ENCODE data around the gene CYP2U1.

The CYP2U1 gene

GRCh38 chr4:107930821-107931774 lies at the start of gene CYP2U1:
Gene CYP2U1, plus strand, starts transcription at chr4:107931549. Its CDS starts 95 bp downstream, at chr4:107931644.
- TF ChIP-seq CTCF (IDR thresholded peaks at IDR 0.05; ENCODE audit: low read depth, low read length): no peak; the same call in 1 of the 2 replicates
- DNase-seq (ENCODE audit: extremely low read depth, low read depth): no peak

- no peak for TF ChIP-seq CTCF (IDR thresholded peaks at IDR 0.05; ENCODE audit: low read depth, low read length)
- DNase-seq (ENCODE audit: extremely low read depth, low read depth): no peak
Observed at GRCh38 chr4:107885865-107886264, 45.5 kb upstream of the CYP2U1 start.

GRCh38 chr4:107888237-107888636 lies 43.1 kb upstream of the CYP2U1 start:
- no peak for DNase-seq (ENCODE audit: extremely low read depth, low read depth)
- TF ChIP-seq CTCF (IDR thresholded peaks at IDR 0.05; ENCODE audit: low read depth, low read length): no peak

- DNase-seq (ENCODE audit: extremely low read depth, low read depth): no peak
- no peak for TF ChIP-seq CTCF (IDR thresholded peaks at IDR 0.05; ENCODE audit: low read depth, low read length)
Observed at GRCh38 chr4:107890779-107891178, 40.6 kb upstream of the CYP2U1 start.

GRCh38 chr4:107891299-107891698 lies 40.0 kb upstream of the CYP2U1 start:
- TF ChIP-seq CTCF (IDR thresholded peaks at IDR 0.05; ENCODE audit: low read depth, low read length): no peak
- no peak for DNase-seq (ENCODE audit: extremely low read depth, low read depth)

GRCh38 chr4:107893171-107894137 lies 37.9 kb upstream of the CYP2U1 start:
- no peak for DNase-seq (ENCODE audit: extremely low read depth, low read depth)
- no peak for TF ChIP-seq CTCF (IDR thresholded peaks at IDR 0.05; ENCODE audit: low read depth, low read length)
